ENCODE results near the gene NR3C1.

DNA sequence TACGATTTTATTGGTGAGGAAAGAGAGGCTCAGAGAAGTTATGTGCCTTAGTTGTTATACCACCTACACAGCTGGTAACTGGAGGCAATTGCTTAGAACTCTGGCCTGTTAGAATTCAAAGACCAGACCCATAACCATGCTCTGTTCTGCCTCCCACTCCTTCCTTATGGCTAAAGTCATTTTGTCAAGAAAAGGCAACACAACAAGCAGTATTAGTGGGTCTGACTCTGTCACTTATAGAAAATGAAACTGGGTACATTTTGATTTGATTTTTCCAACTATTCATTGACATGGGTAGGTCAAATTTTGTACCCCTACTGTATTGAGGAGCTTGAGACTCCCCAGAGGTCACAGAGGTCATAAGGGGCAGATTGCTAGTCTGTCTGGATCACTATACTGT, 44.5 kb upstream of the NR3C1 start:
- TF ChIP-seq EZH2phosphoT487 (IDR thresholded peaks at IDR 0.05; ENCODE audit: low read length) (no peak), EZH2 (optimal IDR thresholded peaks at IDR 0.05; ENCODE audit: low read depth, low read length) (no peak)
- TF ChIP-seq, protein P1, sequence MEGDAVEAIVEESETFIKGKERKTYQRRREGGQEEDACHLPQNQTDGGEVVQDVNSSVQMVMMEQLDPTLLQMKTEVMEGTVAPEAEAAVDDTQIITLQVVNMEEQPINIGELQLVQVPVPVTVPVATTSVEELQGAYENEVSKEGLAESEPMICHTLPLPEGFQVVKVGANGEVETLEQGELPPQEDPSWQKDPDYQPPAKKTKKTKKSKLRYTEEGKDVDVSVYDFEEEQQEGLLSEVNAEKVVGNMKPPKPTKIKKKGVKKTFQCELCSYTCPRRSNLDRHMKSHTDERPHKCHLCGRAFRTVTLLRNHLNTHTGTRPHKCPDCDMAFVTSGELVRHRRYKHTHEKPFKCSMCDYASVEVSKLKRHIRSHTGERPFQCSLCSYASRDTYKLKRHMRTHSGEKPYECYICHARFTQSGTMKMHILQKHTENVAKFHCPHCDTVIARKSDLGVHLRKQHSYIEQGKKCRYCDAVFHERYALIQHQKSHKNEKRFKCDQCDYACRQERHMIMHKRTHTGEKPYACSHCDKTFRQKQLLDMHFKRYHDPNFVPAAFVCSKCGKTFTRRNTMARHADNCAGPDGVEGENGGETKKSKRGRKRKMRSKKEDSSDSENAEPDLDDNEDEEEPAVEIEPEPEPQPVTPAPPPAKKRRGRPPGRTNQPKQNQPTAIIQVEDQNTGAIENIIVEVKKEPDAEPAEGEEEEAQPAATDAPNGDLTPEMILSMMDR (IDR thresholded peaks at IDR 0.05; ENCODE audit: low read length): no peak
